Liver (tissue), 3 donors: ENCODE measurements around the gene OR6C1.

ENCODE experiments used
- ATF3 ChIP-seq: IDR thresholded peaks from 2 replicates; pipeline ENCODE4 v1.6.1; 2016; ENCODE audit warnings: antibody characterized with exemption
- CTCF ChIP-seq: fragments of 150-350 bp; IDR thresholded peaks from 2 replicates; pipeline ENCODE4 v1.5.1; 2017; ENCODE audit warnings: improper control_type of control experiment, low read depth, low read length; ENCODE audit not compliant: missing input control
- GABPA ChIP-seq, 2 donors: IDR thresholded peaks in 1 of 2; conservative IDR thresholded peaks in 1 of 2; 2 replicates each; pipeline ENCODE4 v1.6.1; 2016; ENCODE audit warnings: antibody characterized with exemption in 2 of 2, mild to moderate bottlenecking in 1 of 2, moderate library complexity in 1 of 2
- JUND ChIP-seq, 2 donors: IDR thresholded peaks; 2 replicates each; pipeline ENCODE4 v1.6.1; 2016; ENCODE audit warnings: antibody characterized with exemption in 2 of 2
- MAX ChIP-seq: IDR thresholded peaks from 2 replicates; pipeline ENCODE4 v1.6.1; 2016; ENCODE audit warnings: antibody characterized with exemption
- NR2F2 ChIP-seq: IDR thresholded peaks from 2 replicates; pipeline ENCODE4 v1.6.1; 2016; ENCODE audit warnings: antibody characterized with exemption
- RAD21 ChIP-seq, 2 donors: IDR thresholded peaks; 2 replicates each; pipeline ENCODE4 v1.6.1; 2016; ENCODE audit warnings: antibody characterized with exemption in 2 of 2, mild to moderate bottlenecking in 2 of 2
- REST ChIP-seq: IDR thresholded peaks from 2 replicates; pipeline ENCODE4 v1.6.1; 2016; ENCODE audit warnings: antibody characterized with exemption, mild to moderate bottlenecking
- ZBTB33 ChIP-seq: IDR thresholded peaks from 2 replicates; pipeline ENCODE4 v1.6.1; 2016; ENCODE audit warnings: antibody characterized with exemption
- donor health status: healthy.
- donor health status: healthy.

- TF ChIP-seq CTCF (no peak), ATF3 (no peak), GABPA (IDR thresholded peaks at IDR 0.05 in 1 of 2, conservative IDR thresholded peaks at IDR 0.05 in 1 of 2) (no peak), RAD21 (IDR thresholded peaks at IDR 0.05) (no peak), ZBTB33 (no peak), JUND (IDR thresholded peaks at IDR 0.05) (no peak), MAX (no peak), NR2F2 (no peak), REST (no peak)
Observed at GRCh38 chr12:55289999-55290398, 24.1 kb upstream of the OR6C1 start.
